ENCODE data around the gene NADK. TPM values are rescaled to one million over a fixed set of nuclear protein-coding genes. Genes with fewer than 3 reads are reported as not detected.

The NADK gene
- total RNA-seq, 1 experiment from 2014 or later = 93.4 TPM

DNA sequence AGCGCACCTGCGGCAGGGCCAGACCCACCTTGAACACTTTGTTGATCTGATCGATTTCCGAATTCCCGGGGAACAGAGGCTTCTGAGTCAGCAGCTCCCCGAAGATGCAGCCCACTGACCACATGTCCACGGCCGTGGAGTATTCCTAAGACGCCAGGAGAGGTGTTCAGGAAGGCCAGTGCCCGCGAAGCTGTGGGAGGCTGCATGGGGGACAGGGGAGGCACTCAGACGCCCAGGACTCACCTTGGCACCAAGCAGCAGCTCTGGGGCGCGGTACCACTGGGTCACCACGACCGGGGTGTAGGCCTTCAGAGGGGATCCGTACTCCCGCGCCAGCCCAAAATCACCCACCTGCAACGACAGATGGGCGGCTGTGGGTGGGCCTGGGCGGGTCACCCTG is 74.5 kb downstream of the NADK start:
- H3K4me1 ChIP-seq (ENCODE audit: control insufficient read depth in 1 of 2, insufficient read depth in 2 of 2, low read length in 2 of 2) = no peaks in the 10 kb centered on the region
- H3K36me3 ChIP-seq (ENCODE audit: control insufficient read depth in 1 of 2, insufficient read depth in 2 of 2, low read length in 2 of 2) = no peaks in the 10 kb centered on the region
- H3K9me2 ChIP-seq (ENCODE audit: insufficient read depth) = no peaks in the 10 kb centered on the region
- no peak for DNase-seq (ENCODE audit: low read depth, low spot score)
- H2AFZ ChIP-seq (ENCODE audit: low read depth, low read length, poor library complexity, severe bottlenecking) = no peak overlapping the region
- intact Hi-C loops (cut with micrococcal nuclease) = no loop called here
- no peak overlapping the region for H3K9ac ChIP-seq (ENCODE audit: low read length)
- no peaks in the 10 kb centered on the region for H3K9me3 ChIP-seq (ENCODE audit: control insufficient read depth in 1 of 2, insufficient read depth in 1 of 2, low read depth in 1 of 2, low read length in 2 of 2)
- no peaks in the 10 kb centered on the region for H4K20me1 ChIP-seq (ENCODE audit: insufficient read depth)
- RAD21 ChIA-PET (ENCODE audit: low non-redundant PET in 1 of 2, low total read pairs in 2 of 2, uncharacterized antibody in 2 of 2, unreplicated experiment in 2 of 2) = no interaction called here
- no peaks in the 10 kb centered on the region for H3K27me3 ChIP-seq (ENCODE audit: insufficient read depth, low read length)
- no peak for ATAC-seq
- CTCF ChIA-PET = no interaction called here
- BruUV-seq (replicated peaks) = no TSS peak
- no peak overlapping the region for H3K4me3 ChIP-seq (replicated peaks in 1 of 2; ENCODE audit: low read depth in 1 of 2, low read length in 2 of 2)
- H3K4me2 ChIP-seq (ENCODE audit: low read length) = no peak overlapping the region
- H3K27ac ChIP-seq (ENCODE audit: low read depth, low read length) = no peak overlapping the region
- no peak for TF ChIP-seq JUND (IDR thresholded peaks at IDR 0.05)
- TF ChIP-seq, protein P1, sequence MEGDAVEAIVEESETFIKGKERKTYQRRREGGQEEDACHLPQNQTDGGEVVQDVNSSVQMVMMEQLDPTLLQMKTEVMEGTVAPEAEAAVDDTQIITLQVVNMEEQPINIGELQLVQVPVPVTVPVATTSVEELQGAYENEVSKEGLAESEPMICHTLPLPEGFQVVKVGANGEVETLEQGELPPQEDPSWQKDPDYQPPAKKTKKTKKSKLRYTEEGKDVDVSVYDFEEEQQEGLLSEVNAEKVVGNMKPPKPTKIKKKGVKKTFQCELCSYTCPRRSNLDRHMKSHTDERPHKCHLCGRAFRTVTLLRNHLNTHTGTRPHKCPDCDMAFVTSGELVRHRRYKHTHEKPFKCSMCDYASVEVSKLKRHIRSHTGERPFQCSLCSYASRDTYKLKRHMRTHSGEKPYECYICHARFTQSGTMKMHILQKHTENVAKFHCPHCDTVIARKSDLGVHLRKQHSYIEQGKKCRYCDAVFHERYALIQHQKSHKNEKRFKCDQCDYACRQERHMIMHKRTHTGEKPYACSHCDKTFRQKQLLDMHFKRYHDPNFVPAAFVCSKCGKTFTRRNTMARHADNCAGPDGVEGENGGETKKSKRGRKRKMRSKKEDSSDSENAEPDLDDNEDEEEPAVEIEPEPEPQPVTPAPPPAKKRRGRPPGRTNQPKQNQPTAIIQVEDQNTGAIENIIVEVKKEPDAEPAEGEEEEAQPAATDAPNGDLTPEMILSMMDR (IDR thresholded peaks at IDR 0.05 in 2 of 3, conservative IDR thresholded peaks at IDR 0.05 in 1 of 3; ENCODE audit: borderline replicate concordance in 1 of 3, insufficient read depth in 1 of 3, low read depth in 2 of 3, low read length in 2 of 3) = no peak
- TF ChIP-seq SIN3A (IDR thresholded peaks at IDR 0.05; ENCODE audit: low read depth) = no peak
- TF ChIP-seq, protein P2, sequence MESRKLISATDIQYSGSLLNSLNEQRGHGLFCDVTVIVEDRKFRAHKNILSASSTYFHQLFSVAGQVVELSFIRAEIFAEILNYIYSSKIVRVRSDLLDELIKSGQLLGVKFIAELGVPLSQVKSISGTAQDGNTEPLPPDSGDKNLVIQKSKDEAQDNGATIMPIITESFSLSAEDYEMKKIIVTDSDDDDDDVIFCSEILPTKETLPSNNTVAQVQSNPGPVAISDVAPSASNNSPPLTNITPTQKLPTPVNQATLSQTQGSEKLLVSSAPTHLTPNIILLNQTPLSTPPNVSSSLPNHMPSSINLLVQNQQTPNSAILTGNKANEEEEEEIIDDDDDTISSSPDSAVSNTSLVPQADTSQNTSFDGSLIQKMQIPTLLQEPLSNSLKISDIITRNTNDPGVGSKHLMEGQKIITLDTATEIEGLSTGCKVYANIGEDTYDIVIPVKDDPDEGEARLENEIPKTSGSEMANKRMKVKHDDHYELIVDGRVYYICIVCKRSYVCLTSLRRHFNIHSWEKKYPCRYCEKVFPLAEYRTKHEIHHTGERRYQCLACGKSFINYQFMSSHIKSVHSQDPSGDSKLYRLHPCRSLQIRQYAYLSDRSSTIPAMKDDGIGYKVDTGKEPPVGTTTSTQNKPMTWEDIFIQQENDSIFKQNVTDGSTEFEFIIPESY (IDR thresholded peaks at IDR 0.05; ENCODE audit: extremely low read depth, insufficient replicate concordance, low read length) = no peak
- no peak for TF ChIP-seq SRF (IDR thresholded peaks at IDR 0.05; ENCODE audit: low read depth)
- TF ChIP-seq, protein P3, sequence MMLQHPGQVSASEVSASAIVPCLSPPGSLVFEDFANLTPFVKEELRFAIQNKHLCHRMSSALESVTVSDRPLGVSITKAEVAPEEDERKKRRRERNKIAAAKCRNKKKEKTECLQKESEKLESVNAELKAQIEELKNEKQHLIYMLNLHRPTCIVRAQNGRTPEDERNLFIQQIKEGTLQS (IDR thresholded peaks at IDR 0.05) = no peak
- TF ChIP-seq EZH2phosphoT487 (IDR thresholded peaks at IDR 0.05; ENCODE audit: borderline replicate concordance) = no peak
- no peak for TF ChIP-seq ZFX (IDR thresholded peaks at IDR 0.05)
- TF ChIP-seq RAD21 (IDR thresholded peaks at IDR 0.05; ENCODE audit: low read depth) = no peak
- no peak for TF ChIP-seq FOSL1 (IDR thresholded peaks at IDR 0.05; ENCODE audit: low read depth)
- no peak for TF ChIP-seq EGR1 (IDR thresholded peaks at IDR 0.05; ENCODE audit: low read depth)
- TF ChIP-seq ELF1 (IDR thresholded peaks at IDR 0.05; ENCODE audit: borderline replicate concordance, low read depth) = no peak
- no peak for TF ChIP-seq CEBPB (IDR thresholded peaks at IDR 0.05; ENCODE audit: low read depth)
- no peak for TF ChIP-seq TCF7L2 (IDR thresholded peaks at IDR 0.05; ENCODE audit: borderline replicate concordance, extremely low read depth, insufficient read depth, insufficient read length)
- TF ChIP-seq ZNF274 (IDR thresholded peaks at IDR 0.05; ENCODE audit: low read depth, low read length) = no peak
- TF ChIP-seq SP1 (IDR thresholded peaks at IDR 0.05; ENCODE audit: low read depth) = no peak
- TF ChIP-seq POLR2A (IDR thresholded peaks at IDR 0.05; ENCODE audit: borderline replicate concordance, extremely low read depth, insufficient read depth, insufficient read length) = no peak
- TF ChIP-seq POLR2AphosphoS5 (IDR thresholded peaks at IDR 0.05; ENCODE audit: low read depth, low read length) = no peak
- TF ChIP-seq, protein P4, sequence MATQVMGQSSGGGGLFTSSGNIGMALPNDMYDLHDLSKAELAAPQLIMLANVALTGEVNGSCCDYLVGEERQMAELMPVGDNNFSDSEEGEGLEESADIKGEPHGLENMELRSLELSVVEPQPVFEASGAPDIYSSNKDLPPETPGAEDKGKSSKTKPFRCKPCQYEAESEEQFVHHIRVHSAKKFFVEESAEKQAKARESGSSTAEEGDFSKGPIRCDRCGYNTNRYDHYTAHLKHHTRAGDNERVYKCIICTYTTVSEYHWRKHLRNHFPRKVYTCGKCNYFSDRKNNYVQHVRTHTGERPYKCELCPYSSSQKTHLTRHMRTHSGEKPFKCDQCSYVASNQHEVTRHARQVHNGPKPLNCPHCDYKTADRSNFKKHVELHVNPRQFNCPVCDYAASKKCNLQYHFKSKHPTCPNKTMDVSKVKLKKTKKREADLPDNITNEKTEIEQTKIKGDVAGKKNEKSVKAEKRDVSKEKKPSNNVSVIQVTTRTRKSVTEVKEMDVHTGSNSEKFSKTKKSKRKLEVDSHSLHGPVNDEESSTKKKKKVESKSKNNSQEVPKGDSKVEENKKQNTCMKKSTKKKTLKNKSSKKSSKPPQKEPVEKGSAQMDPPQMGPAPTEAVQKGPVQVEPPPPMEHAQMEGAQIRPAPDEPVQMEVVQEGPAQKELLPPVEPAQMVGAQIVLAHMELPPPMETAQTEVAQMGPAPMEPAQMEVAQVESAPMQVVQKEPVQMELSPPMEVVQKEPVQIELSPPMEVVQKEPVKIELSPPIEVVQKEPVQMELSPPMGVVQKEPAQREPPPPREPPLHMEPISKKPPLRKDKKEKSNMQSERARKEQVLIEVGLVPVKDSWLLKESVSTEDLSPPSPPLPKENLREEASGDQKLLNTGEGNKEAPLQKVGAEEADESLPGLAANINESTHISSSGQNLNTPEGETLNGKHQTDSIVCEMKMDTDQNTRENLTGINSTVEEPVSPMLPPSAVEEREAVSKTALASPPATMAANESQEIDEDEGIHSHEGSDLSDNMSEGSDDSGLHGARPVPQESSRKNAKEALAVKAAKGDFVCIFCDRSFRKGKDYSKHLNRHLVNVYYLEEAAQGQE (IDR thresholded peaks at IDR 0.05; ENCODE audit: low read depth) = no peak
- H3K79me2 ChIP-seq (ENCODE audit: insufficient read depth, low read length) = no peaks in the 10 kb centered on the region
- POLR2A ChIA-PET = no interaction called here
